Ishikawa (cell line): ENCODE measurements around the gene SOD1.
A peak's percentile ranks its signal among the peaks of the same experiment; 100 is the strongest.

Source experiments
- EGR1 ChIP-seq: IDR thresholded peaks from 2 replicates; pipeline ENCODE4 v1.6.1; 2012
- EP300 ChIP-seq: IDR thresholded peaks from 2 replicates; pipeline ENCODE4 v1.6.1; 2012; ENCODE audit warnings: borderline replicate concordance
- MAX ChIP-seq: IDR thresholded peaks from 2 replicates; pipeline ENCODE4 v1.6.1; 2012
- NFIC ChIP-seq: IDR thresholded peaks from 2 replicates; pipeline ENCODE4 v1.6.1; 2012
- RAD21 ChIP-seq: IDR thresholded peaks from 2 replicates; pipeline ENCODE4 v1.6.1; 2012; ENCODE audit warnings: low read depth
- REST ChIP-seq: IDR thresholded peaks from 2 replicates; pipeline ENCODE4 v1.6.1; 2012; ENCODE audit warnings: low read depth, mild to moderate bottlenecking
- TAF1 ChIP-seq: IDR thresholded peaks from 2 replicates; pipeline ENCODE4 v1.6.1; 2012; ENCODE audit warnings: low read depth, mild to moderate bottlenecking
- TEAD4 ChIP-seq: IDR thresholded peaks from 2 replicates; pipeline ENCODE4 v1.6.1; 2012
- USF1 ChIP-seq: IDR thresholded peaks from 2 replicates; pipeline ENCODE4 v1.6.1; 2012
- YY1 ChIP-seq: IDR thresholded peaks from 2 replicates; pipeline ENCODE4 v1.6.1; 2012; ENCODE audit warnings: low read depth

- TF ChIP-seq YY1: no peak
- no peak; the same call in 1 of the 2 replicates for TF ChIP-seq EP300
- TF ChIP-seq EGR1: no peak
- TF ChIP-seq TEAD4: no peak
- TF ChIP-seq USF1: no peak
- no peak for TF ChIP-seq TAF1
- peak; percentile 82 for TF ChIP-seq NFIC
- no peak; the same call in 1 of the 2 replicates for TF ChIP-seq MAX
- TF ChIP-seq REST: no peak
- TF ChIP-seq RAD21: no peak
Observed at GRCh38 chr21:31629972-31630711, 29.4 kb upstream of the SOD1 start.
